Cardiac ventricle fibroblast (primary cell): ENCODE results near the gene LAG3. TPM values are rescaled to one million over a fixed set of nuclear protein-coding genes. Genes with fewer than 3 reads are reported as not detected.

ENCODE experiments used
- total RNA-seq: library from RNA; depleted of rRNA; stranded (reverse); fragments of >200 nt; gene quantifications from 2 replicates; pipeline ENCODE4 v1.2.3, GENCODE V29; 2015

The LAG3 gene
- 0.06 and 0.10 TPM in 2 replicates for total RNA-seq

GRCh38 chr12:6772331-6772695 lies at the start of gene LAG3:
Gene LAG3 (plus strand): TSS chr12:6772520. CDS start chr12:6772853, 333 bp downstream.

GRCh38 chr12:6723607-6724408 lies 48.5 kb upstream of the LAG3 start, which contains the start of gene COPS7A:
Gene COPS7A (plus strand): TSS chr12:6724046. CDS start chr12:6724657, 611 bp downstream.

GRCh38 chr12:6752921-6753771 lies 19.2 kb upstream of the LAG3 start, which contains the start of gene MLF2:
Gene MLF2 (minus strand): TSS chr12:6753141. CDS start chr12:6752334, 807 bp downstream.

GRCh38 chr12:6765634-6766581 lies 6.4 kb upstream of the LAG3 start, which contains the start of gene PTMS:
Gene PTMS (plus strand): TSS chr12:6766363. CDS start chr12:6766706, 343 bp downstream.

GRCh38 chr12:6788972-6789924 lies 16.9 kb downstream of the LAG3 start, which contains the start of gene CD4:
Gene CD4 (plus strand): TSS chr12:6789528. CDS start chr12:6800139, 10,611 bp downstream.

GRCh38 chr12:6821591-6822425 lies 49.5 kb downstream of the LAG3 start, which contains the start of gene GPR162:
Gene GPR162 (plus strand): TSS chr12:6821821. CDS start chr12:6823899, 2,078 bp downstream.

Other genes starting within 250 kb of the LAG3 start
- gene GAPDH, start 238.0 kb upstream of the LAG3 start, total RNA-seq: 4,305 and 4,799 TPM in 2 replicates
- 19.7 and 21.0 TPM in 2 replicates for gene IFFO1, start 216.5 kb upstream of the LAG3 start, total RNA-seq
- 19.3 and 21.8 TPM in 2 replicates for gene NOP2, start 204.2 kb upstream of the LAG3 start, total RNA-seq
- 125 and 162 TPM in 2 replicates for gene CHD4, start 165.1 kb upstream of the LAG3 start, total RNA-seq
- gene LPAR5, start 136.6 kb upstream of the LAG3 start, total RNA-seq: not detected in 2 replicates
- gene ACRBP, start 125.1 kb upstream of the LAG3 start, total RNA-seq: 0.10 and 0.31 TPM in 2 replicates
- gene ING4, start 109.4 kb upstream of the LAG3 start, total RNA-seq: 39.3 TPM in 2 replicates
- gene ZNF384, start 83.1 kb upstream of the LAG3 start, total RNA-seq: 20.0 and 20.5 TPM in 2 replicates
- gene PIANP, start 71.7 kb upstream of the LAG3 start, total RNA-seq: not detected in 2 replicates
- 74.9 and 87.5 TPM in 2 replicates for gene COPS7A, start 48.5 kb upstream of the LAG3 start, total RNA-seq
- 124 and 127 TPM in 2 replicates for gene MLF2, start 19.4 kb upstream of the LAG3 start, total RNA-seq
- 203 and 226 TPM in 2 replicates for gene PTMS, start 6.2 kb upstream of the LAG3 start, total RNA-seq
- gene CD4, start 17.0 kb downstream of the LAG3 start, total RNA-seq: 0.49 and 0.75 TPM in 2 replicates
- gene GPR162, start 49.3 kb downstream of the LAG3 start, total RNA-seq: 1.0 and 2.2 TPM in 2 replicates
- gene P3H3, start 55.9 kb downstream of the LAG3 start, total RNA-seq: 66.9 and 86.2 TPM in 2 replicates
- 0.20 and 2.4 TPM in 2 replicates for gene GNB3, start 68.4 kb downstream of the LAG3 start, total RNA-seq
- gene CDCA3, start 78.8 kb downstream of the LAG3 start, total RNA-seq: 0.88 and 1.8 TPM in 2 replicates
- gene USP5, start 79.6 kb downstream of the LAG3 start, total RNA-seq: 43.2 and 48.2 TPM in 2 replicates
- gene TPI1, start 95.0 kb downstream of the LAG3 start, total RNA-seq: 800 and 891 TPM in 2 replicates
- gene SPSB2, start 100.8 kb downstream of the LAG3 start, total RNA-seq: 8.2 and 8.3 TPM in 2 replicates
- gene LRRC23, start 132.3 kb downstream of the LAG3 start, total RNA-seq: 7.3 and 16.7 TPM in 2 replicates
- 11.4 and 13.7 TPM in 2 replicates for gene ENO2, start 142.1 kb downstream of the LAG3 start, total RNA-seq
- gene ATN1, start 155.4 kb downstream of the LAG3 start, total RNA-seq: 74.3 and 74.9 TPM in 2 replicates
- gene RNU7-1, start 171.3 kb downstream of the LAG3 start, total RNA-seq: not detected in 2 replicates
- 335 and 341 TPM in 2 replicates for gene C12orf57, start 171.5 kb downstream of the LAG3 start, total RNA-seq
- 0.20 TPM in 1 of 2 replicates, not detected in the other for gene PTPN6, start 178.8 kb downstream of the LAG3 start, total RNA-seq
- gene PHB2, start 198.1 kb downstream of the LAG3 start, total RNA-seq: 189 and 216 TPM in 2 replicates
- 20.2 and 22.3 TPM in 2 replicates for gene EMG1, start 198.4 kb downstream of the LAG3 start, total RNA-seq
- gene LPCAT3, start 246.0 kb downstream of the LAG3 start, total RNA-seq: 32.1 and 35.9 TPM in 2 replicates